NCI-H2107 treated with DMSO at 0.1 percent for 48 hours (cell line): Measurements from ENCODE around the gene FAM163B.
"Not testable (repeated sequence)": the region's sequence is repeated elsewhere in the genome, so short reads cannot be mapped to it uniquely, and the experiment has no call there.

Experiments used
- DNase-seq: peaks from one replicate; lab custom pipeline; 2025; ENCODE audit not compliant: unreplicated experiment; lab: John Stamatoyannopoulos, UW

FAM163B gene

GRCh38 chr9:133570691-133571080 is 38.5 kb downstream of the FAM163B start:
- no peak for DNase-seq

GRCh38 chr9:133569891-133570690 is 39.1 kb downstream of the FAM163B start:
- no peak for DNase-seq

GRCh38 chr9:133569121-133569785 is 39.9 kb downstream of the FAM163B start:
- DNase-seq, result no peak

GRCh38 chr9:133568186-133568585 is 41.0 kb downstream of the FAM163B start:
- DNase-seq, result no peak

- no peak for DNase-seq
Measured at GRCh38 chr9:133566817-133567216, 42.4 kb downstream of the FAM163B start.

- no peak for DNase-seq
Measured at GRCh38 chr9:133566382-133566781, 42.8 kb downstream of the FAM163B start.

GRCh38 chr9:133564451-133565116 is 44.6 kb downstream of the FAM163B start:
- no peak for DNase-seq

GRCh38 chr9:133563814-133564213 is 45.4 kb downstream of the FAM163B start:
- DNase-seq, result not testable (repeated sequence)

- no peak for DNase-seq
Measured at GRCh38 chr9:133563291-133563796, 45.8 kb downstream of the FAM163B start.

GRCh38 chr9:133562611-133563290 is 46.4 kb downstream of the FAM163B start:
- no peak for DNase-seq

- DNase-seq, result no peak
Measured at GRCh38 chr9:133561976-133562554, 47.1 kb downstream of the FAM163B start.

- DNase-seq, result no peak
Measured at GRCh38 chr9:133560944-133561343, 48.2 kb downstream of the FAM163B start.

- DNase-seq, result no peak
Measured at GRCh38 chr9:133560311-133560710, 48.9 kb downstream of the FAM163B start.

- DNase-seq, result no peak
Measured at GRCh38 chr9:133558191-133559126, 50.7 kb downstream of the FAM163B start.

GRCh38 chr9:133557581-133557980 is 51.6 kb downstream of the FAM163B start:
- DNase-seq, result no peak

- no peak for DNase-seq
Measured at GRCh38 chr9:133556354-133556753, 52.8 kb downstream of the FAM163B start.

- no peak for DNase-seq
Measured at GRCh38 chr9:133554729-133555128, 54.5 kb downstream of the FAM163B start.

- no peak for DNase-seq
Measured at GRCh38 chr9:133553973-133554713, 55.0 kb downstream of the FAM163B start.

GRCh38 chr9:133553123-133553522 is 56.1 kb downstream of the FAM163B start:
- DNase-seq, result no peak
